Limb (tissue), 2 donors: ENCODE results near the gene RTL10.

ENCODE experiments used
- DNase-seq, 2 donors: peaks; one replicate each; pipeline ENCODE4 v3.0.0-alpha.2; 2016; ENCODE audit errors: extremely low spot score in 2 of 2

Gene RTL10, protein sequence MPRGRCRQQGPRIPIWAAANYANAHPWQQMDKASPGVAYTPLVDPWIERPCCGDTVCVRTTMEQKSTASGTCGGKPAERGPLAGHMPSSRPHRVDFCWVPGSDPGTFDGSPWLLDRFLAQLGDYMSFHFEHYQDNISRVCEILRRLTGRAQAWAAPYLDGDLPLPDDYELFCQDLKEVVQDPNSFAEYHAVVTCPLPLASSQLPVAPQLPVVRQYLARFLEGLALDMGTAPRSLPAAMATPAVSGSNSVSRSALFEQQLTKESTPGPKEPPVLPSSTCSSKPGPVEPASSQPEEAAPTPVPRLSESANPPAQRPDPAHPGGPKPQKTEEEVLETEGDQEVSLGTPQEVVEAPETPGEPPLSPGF

DNA sequence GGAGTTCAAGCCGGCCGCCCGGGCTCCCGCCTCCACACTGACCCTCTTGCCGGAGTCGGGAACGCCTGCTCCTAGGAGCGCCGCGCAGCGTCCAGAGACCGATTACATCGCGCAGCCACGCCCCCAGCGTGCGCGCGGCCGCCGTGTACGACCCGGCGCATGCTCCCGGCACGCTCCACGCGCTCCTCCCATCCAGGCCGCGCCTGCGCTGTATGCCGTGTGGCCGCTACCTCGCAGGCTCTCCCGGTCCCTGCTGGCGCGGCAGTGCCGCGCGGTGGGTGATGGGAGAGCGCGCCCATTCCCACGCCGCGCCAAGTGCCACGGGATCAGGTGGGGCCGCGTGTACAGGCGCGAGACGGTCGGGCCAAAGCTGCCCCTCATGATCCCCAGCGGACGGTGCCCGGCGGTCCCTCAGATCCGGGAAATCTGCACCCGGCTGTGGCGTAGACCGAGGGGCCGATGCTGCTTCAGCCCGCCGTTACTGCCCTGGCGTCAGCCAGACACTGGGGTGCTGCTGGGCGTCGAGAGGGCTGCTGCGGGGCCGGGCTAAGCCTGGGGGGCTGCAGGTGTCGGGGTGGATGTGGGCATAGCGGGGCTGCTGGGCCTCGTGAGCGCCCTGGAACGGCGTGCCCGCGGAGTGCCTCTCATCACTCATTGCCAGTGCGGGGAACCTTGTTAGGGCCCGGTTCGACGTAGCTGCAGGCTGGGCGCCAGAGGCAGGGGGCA, at the start of gene RTL10, which contains the start of gene GNB1L:
RTL10 (minus strand) TSS at position 97 of the 726 bp plus-strand sequence. CDS start 2,613 bp downstream, outside the sequence.
GNB1L (minus strand) TSS at position 97 of the 726 bp plus-strand sequence. CDS start 33,519 bp downstream, outside the sequence.
- DNase-seq: peak; percentile 98 to 99

DNA sequence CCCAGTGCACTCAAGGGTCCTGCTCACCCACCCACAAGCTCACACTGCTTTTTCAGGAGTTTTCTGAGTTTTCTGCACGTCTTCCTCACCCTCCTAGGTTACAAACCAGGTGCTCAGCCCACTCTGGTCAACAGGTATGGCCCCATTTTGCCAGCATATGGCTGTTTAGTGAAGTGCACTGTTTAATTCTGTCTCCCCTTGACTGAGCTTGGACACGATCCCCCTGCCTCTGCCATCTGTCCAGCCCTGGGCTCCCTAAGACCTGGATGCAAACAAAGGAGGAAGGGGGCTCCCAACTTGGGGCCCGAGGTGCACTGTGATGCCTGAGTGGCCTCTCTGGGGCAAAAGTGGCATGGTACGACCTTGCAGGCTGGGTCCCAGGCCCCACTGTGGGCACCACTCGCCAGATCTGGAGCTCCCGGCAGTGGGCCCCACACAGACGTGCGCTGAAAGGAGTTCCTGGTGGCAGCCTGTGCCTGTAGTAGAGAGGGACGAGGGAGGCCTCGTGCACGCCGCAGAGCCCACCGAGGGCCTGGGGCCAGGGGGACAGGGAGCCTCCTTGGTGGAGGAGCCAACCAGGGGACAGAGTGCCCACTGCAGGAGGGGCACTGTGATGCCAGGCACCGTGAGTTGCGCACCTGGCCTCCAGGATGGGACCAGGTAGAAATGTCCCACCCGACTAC, 49.6 kb upstream of the RTL10 start:
- peak in 1 of 2 donors; percentile 29 for DNase-seq

GRCh38 chr22:19903513-19903912, 48.8 kb upstream of the RTL10 start:
- DNase-seq: no peak

- peak in 1 of 2 donors; percentile 51 for DNase-seq
Observed at GRCh38 chr22:19903031-19903430, 48.4 kb upstream of the RTL10 start.

- peak in 1 of 2 donors; percentile 34 for DNase-seq
Observed at GRCh38 chr22:19902245-19902715, 47.6 kb upstream of the RTL10 start.

- DNase-seq: peak in 1 of 2 donors; percentile 13
Observed at GRCh38 chr22:19901577-19902244, 47.0 kb upstream of the RTL10 start.

DNA sequence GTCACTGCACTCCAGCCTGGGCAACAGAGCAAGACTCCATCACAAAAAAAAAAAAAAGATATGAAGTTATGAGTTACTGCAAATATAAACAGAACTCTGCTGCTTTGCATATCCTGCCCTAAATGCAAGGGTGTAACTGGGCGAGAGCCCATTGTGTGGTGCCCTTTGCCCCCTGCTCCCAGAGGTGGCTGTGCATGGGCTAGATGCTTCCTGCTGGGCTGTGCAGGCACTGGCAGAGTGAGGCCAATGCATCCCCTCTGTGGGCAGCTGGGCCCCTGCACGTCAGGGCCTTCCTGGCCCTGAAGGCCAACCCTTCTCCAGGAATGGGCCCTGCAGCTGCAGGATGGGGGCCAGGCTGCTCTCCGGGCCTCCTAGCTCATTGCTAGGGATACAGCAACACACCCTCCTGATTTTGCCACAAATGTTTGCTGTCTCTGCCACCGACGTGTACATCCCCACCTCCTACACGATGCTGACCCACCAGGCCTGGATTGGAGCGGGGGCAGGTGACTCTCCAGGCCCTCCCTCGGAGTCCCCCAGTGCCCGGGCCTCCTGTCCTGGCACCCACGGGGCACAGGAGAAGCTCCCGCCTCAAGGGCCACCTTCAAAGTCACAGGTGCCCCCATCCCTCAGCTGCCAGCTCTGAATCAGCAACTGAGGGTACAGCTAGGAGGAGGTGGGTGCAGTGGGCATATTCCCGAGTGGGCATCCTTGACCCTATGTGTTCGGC, 46.2 kb upstream of the RTL10 start:
- peak in 1 of 2 donors; percentile 19 for DNase-seq

GRCh38 chr22:19898831-19899567, 44.3 kb upstream of the RTL10 start:
- DNase-seq: no peak

- DNase-seq: no peak
Observed at GRCh38 chr22:19898145-19898544, 43.5 kb upstream of the RTL10 start.

DNA sequence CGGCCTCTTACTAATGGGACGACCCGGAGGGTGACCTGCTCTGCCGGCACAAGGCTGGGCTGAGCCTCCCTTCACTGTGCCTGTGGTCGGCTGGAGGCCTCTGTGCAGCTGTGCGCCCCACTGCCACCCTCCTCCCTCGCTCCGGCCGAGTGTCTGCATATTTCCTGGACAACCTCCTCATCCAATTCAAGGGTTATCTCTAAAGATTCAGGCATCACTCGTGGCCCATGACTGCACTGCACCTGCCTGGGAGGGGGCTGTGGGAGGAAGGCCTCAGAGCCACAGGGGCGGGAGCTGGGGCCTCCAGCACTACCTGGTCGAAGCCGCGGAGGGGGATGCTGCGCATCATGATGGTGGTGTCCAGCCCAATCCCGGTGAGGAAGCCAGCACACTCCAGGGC, 43.1 kb upstream of the RTL10 start:
- DNase-seq: no peak

DNA sequence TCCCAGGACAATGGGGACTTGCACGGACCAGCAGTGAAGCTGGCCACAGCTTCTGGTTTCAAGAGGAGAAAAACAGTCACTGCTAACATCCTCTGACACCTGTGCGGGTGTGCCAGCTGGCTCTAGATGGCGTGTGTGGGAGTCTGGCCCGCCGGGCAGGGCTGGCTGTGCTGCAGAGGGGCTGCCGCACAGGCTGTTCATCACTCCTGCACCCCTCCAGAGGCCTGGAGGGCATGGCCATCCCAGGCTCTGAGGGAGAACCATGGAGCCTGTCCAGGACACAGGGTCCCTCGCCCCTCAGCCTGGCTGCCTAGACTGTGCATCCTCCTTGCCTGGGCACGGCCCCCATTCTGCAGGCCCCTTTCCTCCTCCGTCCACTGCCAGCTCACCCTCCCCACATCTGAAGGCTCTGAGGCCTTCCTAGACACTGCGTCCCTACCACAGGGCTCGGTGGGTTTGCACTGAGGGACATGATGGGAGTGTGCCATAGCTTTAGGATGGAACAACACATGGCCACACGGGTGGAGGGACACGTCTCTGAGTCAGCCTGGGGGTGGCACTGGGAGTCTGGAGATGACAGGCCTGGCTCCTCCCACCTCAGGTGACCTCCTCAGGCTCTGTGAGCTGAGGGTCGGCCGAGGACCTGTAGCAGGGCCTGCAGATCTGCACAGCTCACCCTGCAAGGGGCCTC, 42.1 kb upstream of the RTL10 start:
- no peak for DNase-seq

GRCh38 chr22:19895160-19895849, 40.6 kb upstream of the RTL10 start:
- no peak for DNase-seq

- DNase-seq: no peak
Observed at GRCh38 chr22:19893363-19893762, 38.7 kb upstream of the RTL10 start.

DNA sequence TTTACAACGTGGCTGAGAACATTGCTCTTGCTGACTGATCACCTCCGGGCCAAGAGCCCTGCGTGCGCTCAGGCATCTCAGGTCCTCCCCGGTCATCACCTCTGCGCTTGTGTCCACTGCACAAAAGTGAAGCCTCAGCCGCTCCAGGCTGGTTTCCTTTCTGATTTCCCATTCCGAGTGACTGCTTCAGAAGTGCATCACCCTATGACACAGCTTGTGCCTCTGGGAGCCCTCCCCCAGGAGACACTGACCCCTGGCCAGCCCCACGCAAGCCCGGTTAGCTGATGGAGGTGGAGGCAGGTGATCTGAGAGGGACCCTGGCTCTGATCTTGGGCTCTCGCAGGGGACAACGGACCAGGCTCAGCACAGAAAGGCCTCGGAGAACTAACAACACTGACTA, 38.3 kb upstream of the RTL10 start:
- no peak for DNase-seq

GRCh38 chr22:19892257-19892879, 37.7 kb upstream of the RTL10 start:
- no peak for DNase-seq

DNA sequence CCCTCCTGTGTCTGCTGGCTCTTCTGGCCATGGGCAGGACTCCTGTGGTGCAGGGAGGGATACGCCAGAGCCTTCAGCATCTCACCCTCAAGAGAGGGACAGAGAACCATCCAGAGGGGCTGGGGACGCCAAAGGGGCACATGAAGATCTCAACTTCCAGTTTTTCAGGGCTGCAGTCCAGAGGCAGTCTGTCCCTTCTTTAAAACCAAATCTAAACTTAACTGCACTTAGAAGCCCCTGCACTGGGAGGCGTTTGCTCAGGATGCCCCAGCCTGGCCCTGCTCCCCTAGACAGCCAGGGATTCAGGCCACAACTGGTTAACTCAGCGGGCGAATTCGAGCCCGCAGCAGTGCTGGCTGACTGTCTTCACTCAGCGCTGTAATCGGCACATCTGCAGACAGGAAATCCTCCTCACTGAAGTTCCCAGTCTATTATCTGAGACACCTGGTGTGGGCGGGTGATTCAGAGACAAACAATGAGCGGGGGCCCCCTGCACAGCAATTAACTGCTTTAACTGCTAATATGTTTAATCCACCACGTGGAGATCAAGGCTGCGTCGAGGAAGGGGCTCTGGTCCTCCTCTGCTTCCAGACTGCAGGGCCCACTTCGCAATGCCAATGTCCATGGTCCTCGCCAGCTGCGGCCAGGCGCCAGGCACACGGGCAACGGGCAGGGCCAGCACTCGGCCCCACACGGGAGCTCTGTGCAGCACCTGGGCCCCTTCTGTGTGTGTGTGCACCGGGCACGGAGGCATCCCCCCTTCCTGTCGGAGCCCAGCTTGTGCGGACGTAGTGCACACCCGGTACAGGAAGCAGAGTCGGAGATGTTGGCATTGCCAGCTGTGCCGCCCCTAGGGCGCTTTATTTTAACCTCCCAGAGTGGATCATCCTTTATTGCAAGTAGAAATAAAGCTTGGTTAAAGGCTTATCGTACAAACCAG, 36.9 kb upstream of the RTL10 start:
- peak in 1 of 2 donors; percentile 31 for DNase-seq
